Cortex of kidney (tissue), 1 donor: ENCODE results near the gene NUBP2.

Experiments used
- DNase-seq: peaks from one replicate; lab custom pipeline; 2025; lab: John Stamatoyannopoulos, UW

The NUBP2 gene

GRCh38 chr16:1758923-1759322 is 23.8 kb upstream of the NUBP2 start:
- DNase-seq, result no peak

GRCh38 chr16:1759511-1759910 is 23.2 kb upstream of the NUBP2 start:
- DNase-seq, result no peak

- DNase-seq, result no peak
Observed at GRCh38 chr16:1760911-1761310, 21.8 kb upstream of the NUBP2 start.

DNA sequence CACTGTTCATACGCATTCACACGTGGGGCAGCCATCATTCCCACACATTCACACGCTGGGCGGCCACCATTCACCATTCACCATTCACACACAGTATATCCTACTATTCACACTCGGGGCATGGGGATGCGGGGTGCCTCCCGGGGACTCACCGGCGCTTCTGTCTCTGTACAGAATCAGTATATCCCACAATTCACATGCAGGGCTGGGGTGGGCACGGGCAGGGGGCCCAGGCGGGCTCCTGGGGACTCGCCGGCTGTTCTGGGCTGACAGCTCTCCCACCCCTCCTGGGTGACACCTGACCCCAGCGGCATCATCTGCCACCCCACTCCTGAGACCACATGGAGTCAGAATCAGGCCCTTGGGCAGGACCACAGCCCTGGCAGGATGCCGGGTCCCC is 21.0 kb upstream of the NUBP2 start:
- no peak for DNase-seq

GRCh38 chr16:1762196-1762878 is 20.4 kb upstream of the NUBP2 start:
- DNase-seq, result no peak

DNA sequence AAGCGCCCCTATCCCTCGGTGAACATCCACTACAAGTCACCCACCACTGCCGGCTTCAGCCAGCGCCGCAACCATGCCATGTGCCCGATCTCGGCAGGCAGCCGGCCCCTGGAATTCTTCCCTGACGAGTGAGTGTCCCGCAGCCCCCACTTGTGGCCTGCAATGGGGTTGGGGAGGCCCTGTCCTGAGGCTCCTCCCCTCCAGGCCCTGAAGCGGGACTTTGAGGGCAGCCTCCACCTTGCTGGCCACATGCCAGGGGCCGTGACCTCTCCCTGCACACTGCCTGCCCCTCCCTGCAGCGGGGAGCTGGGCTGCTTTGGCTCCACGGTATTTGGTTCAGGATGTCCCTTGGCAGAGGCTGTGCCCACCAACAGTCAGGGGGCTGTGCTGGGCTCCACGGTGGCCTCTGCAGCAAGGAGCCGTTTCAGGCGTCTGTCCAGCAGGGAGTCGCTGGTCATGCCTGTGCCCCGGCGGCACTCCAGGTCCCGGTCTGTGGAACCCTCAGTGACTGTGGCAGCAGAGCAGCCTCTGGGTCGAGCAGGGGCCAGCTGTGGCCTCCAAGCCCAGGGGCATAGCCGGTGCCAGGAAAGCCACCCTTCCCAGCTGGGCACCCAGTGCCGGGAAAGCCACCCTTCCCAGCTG is 19.8 kb upstream of the NUBP2 start:
- no peak for DNase-seq

DNA sequence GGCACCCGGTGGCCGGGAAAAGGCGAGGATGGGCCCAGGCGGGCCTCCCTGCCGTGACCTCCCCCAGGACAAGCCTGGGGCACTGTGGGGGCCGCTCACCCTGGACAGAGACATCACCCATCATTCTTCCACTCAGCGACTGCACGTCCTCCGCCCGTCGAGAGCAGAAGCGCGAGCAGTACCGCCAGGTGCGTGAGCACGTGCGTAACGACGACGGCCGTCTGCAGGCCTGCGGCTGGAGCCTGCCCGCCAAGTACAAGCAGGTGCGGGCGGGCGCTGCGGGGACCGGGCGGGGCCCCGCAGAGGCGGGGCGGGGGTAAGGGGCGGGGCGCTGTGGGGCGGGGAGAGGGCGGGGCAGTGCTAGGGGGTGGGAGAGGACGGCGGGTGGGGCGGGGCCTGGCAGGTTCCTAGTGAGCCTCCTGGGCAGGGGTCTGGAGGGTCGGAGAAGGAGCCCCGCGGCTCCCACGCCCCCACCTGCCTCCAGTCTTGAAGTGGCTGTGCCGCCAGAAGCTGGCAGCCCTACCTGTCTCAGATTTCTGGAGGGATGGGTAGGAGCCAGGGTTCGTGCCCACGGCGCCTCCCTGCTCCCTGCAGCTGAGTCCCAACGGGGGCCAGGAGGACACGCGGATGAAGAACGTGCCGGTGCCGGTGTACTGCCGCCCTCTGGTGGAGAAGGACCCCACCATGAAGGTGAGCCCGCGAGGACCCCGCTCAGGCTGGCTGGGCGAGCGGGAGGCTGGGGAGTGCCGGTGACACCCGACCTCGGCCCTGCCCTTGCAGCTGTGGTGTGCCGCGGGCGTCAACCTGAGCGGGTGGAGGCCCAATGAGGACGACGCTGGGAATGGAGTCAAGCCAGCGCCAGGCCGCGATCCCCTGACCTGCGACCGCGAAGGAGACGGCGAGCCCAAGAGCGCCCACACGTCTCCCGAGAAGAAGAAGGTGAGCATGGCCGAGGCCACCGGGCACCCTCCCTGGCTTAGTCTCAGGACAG is 18.9 kb upstream of the NUBP2 start:
- no peak for DNase-seq

GRCh38 chr16:1764971-1765370 is 17.8 kb upstream of the NUBP2 start:
- DNase-seq, result no peak

- DNase-seq, result no peak
Observed at GRCh38 chr16:1765826-1766225, 16.9 kb upstream of the NUBP2 start.

- no peak for DNase-seq
Observed at GRCh38 chr16:1766231-1766630, 16.5 kb upstream of the NUBP2 start.

GRCh38 chr16:1766701-1767100 is 16.1 kb upstream of the NUBP2 start:
- DNase-seq, result no peak

DNA sequence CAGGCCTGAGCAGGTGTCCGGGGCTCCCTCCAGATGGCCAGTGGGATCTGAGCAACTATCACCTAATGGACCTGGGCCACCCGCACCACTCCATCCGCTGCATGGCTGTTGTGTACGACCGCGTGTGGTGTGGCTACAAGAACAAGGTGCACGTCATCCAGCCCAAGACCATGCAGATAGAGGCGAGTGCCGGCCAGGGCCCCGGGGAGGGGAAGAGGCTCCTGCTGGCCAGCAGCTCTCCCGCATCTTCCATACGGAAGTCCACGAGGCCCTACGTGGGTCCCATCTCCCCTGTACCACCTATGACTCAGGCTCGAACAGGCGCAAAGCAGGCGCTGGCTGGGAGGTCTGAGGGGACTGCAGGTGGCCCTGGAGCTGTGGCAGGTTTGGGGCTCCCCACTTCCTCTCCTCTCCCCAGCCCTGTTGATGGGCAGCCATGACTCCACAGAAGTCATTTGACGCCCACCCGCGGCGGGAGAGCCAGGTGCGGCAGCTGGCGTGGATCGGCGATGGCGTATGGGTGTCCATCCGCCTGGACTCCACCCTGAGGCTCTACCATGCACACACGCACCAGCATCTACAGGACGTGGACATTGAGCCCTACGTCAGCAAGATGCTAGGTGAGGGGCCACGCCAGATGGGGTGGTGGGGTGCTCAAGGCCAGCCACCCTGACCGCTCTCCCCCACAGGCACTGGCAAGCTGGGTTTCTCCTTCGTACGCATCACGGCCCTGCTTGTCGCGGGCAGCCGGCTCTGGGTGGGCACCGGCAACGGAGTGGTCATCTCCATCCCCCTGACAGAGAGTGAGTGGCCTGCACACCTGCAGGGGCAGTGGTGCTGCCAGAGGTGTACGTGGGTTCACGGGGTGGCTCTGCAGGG is 15.4 kb upstream of the NUBP2 start:
- no peak for DNase-seq

DNA sequence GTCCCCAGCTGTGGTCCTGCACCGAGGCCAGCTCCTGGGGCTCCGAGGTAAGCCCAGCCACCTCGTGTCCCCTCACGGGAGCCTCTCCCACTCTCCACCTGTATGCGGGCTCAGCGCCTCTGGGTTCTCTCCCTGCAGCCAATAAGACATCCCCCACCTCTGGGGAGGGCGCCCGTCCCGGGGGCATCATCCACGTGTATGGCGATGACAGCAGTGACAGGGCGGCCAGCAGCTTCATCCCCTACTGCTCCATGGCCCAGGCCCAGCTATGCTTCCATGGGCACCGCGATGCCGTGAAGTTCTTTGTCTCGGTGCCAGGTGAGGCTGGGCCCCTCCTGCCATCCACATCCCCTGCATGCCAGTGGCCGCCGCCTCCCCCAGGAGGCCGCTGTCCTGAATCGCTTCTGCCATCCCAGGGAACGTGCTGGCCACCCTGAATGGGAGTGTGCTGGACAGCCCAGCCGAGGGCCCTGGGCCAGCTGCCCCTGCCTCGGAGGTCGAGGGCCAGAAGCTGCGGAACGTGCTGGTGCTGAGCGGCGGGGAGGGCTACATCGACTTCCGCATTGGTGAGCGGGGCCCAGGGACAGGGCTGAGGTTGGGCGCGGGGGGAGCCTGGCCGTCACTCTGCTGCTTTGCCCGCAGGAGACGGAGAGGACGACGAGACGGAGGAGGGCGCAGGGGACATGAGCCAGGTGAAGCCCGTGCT is 14.5 kb upstream of the NUBP2 start:
- DNase-seq, result no peak

GRCh38 chr16:1768767-1769401 is 13.9 kb upstream of the NUBP2 start:
- DNase-seq, result no peak

DNA sequence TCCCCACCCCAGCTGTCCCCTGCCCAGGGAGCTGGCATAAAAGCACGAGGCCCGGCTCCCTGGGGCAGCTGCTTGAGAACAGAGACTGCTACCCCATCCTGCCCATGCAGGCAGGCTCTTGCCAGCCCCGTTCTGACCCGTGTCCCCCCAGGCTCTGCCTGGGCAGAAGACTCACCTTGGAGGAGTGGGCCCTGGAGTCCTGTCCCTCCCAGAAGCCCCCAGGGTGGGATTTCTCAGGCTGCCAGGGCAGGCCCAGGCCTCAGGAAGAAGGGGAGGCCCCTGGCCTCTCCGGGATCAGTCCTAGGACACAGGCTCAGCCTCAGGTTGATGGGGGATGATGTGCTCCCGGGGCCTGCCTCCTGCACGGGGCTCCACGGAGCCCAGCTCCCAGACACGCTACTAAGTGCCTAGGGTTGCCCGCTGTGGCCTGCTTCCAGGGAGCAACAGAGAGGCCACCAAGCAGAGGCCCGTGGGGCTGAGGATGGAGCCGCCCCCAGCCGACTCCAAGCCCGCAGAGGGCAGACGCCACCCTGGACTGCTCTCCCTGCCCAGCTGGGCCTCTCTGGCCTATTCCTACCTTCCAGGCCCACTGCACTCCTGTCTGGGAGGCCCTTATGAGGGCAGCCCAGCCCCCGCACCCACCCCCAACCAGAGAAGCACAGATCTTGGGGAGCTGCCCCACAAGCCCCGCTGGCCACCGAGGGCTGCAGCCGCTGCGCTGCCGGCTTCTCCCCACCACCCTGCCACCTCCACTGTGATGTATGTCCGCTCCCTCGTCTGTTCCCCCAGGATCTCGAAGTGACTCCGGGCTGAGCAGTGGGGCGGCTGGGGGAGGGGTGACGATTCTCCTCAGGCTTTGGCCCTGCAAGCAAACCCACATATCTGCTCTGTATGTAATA is 13.1 kb upstream of the NUBP2 start:
- no peak for DNase-seq

DNA sequence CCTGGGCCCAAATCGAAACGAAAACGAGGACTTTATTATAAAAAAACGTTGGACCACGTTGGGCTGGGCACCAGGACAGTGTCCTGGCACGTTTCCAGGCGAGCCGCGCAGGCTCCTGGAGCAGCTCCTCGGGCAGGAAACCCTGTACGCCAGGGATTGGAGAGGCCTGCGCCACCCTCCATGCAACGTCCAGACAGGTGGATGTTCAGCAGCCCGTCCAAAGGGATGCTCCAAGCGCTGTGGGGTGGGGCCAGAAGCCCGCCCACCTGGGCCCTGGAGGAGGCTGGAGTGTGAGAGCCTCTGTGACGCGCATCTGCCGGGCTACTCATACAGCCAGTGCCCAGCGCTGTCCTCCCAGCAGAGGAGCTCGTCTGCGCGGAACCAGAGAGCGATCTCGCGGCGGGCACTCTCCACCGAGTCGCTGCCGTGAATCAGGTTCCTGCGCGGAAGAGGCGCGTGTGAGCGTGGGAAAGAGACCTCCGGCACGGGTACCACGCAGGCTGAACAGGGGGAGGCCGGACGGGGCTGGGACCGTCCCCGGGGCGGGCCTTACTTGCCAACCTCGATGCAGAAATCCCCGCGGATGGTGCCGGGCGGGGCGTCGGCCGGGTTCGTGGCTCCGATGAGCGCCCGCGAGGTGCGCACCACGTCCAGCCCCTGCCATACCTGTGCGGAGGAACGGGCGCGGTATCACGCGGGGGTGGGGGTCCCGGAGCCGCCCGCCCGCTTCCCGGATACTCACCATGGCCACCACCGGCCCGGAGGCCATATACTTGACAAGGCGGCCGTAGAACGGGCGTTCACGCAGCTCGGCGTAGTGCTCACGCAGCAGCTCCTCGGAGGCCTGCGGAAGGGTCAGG is 12.2 kb upstream of the NUBP2 start:
- DNase-seq, result no peak

- no peak for DNase-seq
Observed at GRCh38 chr16:1771188-1771863, 11.4 kb upstream of the NUBP2 start, which contains the start of gene NME3. Gene NME3 (minus strand): TSS chr16:1771543. CDS start chr16:1771534, 9 bp downstream.

- no peak for DNase-seq
Observed at GRCh38 chr16:1771864-1772361, 10.8 kb upstream of the NUBP2 start.
